ENCODE measurements around the gene EP400. TPM values are rescaled to one million over a fixed set of nuclear protein-coding genes. Genes with fewer than 3 reads are reported as not detected.
A peak's percentile ranks its signal among the peaks of the same experiment; 100 is the strongest.
"Not testable (repeated sequence)": the region's sequence is repeated elsewhere in the genome, so short reads cannot be mapped to it uniquely, and the experiment has no call there.

EP400 gene
- total and polyA plus RNA-seq, 4 experiments from 2014 or later, result 0.94 to 86.6 (median 43.8) TPM

- no peak overlapping the region for H3K4me3 ChIP-seq (ENCODE audit: low read length in 2 of 2)
- DNase-seq, result no peak
- H3K27ac ChIP-seq (ENCODE audit: low read depth, low read length), result peak overlapping the region; percentile 79
- H3K36me3 ChIP-seq (ENCODE audit: insufficient read depth, low read length), result peaks cover 3% of the 10 kb centered on the region
- Mint-ChIP-seq H3K36me3 (peaks cover 9 to 18% of the 10 kb centered on the region in 2 donors), H3K4me3 (peak overlapping the region; percentile 28 to 85 (median 68)), H3K27me3 (no peaks in the 10 kb centered on the region), H3K27ac (peak overlapping the region; percentile 83 to 97 (median 92)), H3K4me1 (peaks cover 20 to 46% (median 31%) of the 10 kb centered on the region in 4 donors), H3K9me3 (no peaks in the 10 kb centered on the region)
- POLR2A ChIA-PET (ENCODE audit: partially characterized antibody), result interaction anchor here (1.7 to 3.2 kb wide), 2 partner anchors 19 to 238 kb away, joined by 7 to 38 read pairs; partner anchors contain the start of genes PUS1 and SFSWAP
- CTCF ChIA-PET (ENCODE audit: partially characterized antibody), result no interaction called here
- peaks cover 47% of the 10 kb centered on the region for H3K4me1 ChIP-seq (ENCODE audit: insufficient read depth, low read length)
- no peaks in the 10 kb centered on the region for H3K27me3 ChIP-seq (ENCODE audit: insufficient read depth, low read length)
- no peaks in the 10 kb centered on the region for H3K9me3 ChIP-seq (ENCODE audit: control insufficient read depth in 1 of 2, low read length in 2 of 2)
- intact Hi-C loops (cut with micrococcal nuclease), result no loop called here
Measured at GRCh38 chr12:131948166-131948712, 1.5 kb upstream of the EP400 start.

- H3K27me3 ChIP-seq (ENCODE audit: insufficient read depth, low read length); H3K9me3 Mint-ChIP-seq; H3K27me3 Mint-ChIP-seq; H3K36me3 ChIP-seq (ENCODE audit: insufficient read depth, low read length); H3K9me3 ChIP-seq (ENCODE audit: control insufficient read depth in 1 of 2, low read length in 2 of 2): not testable (repeated sequence)
- ChIA-PET CTCF (ENCODE audit: partially characterized antibody) (interaction anchor here (1.0 to 1.1 kb wide), 3 partner anchors 84 to 843 kb away, joined by 3 to 4 read pairs (median 3); no protein-coding TSS in a partner anchor), POLR2A (ENCODE audit: partially characterized antibody) (interaction anchor here (0.6 to 3.2 kb wide), 8 partner anchors 10 to 238 kb away, joined by 3 to 38 read pairs (median 4); partner anchors contain the start of genes PUS1 and SFSWAP)
- H3K4me1 ChIP-seq (ENCODE audit: insufficient read depth, low read length), result peaks cover 50% of the 10 kb centered on the region
- H3K4me3 ChIP-seq (ENCODE audit: low read length in 2 of 2), result peak overlapping the region in 1 of 2 donors; percentile 75
- Mint-ChIP-seq H3K4me3 (peak overlapping the region; percentile 53 to 88 (median 83)), H3K36me3 (peaks cover 5 to 15% of the 10 kb centered on the region in 2 donors), H3K4me1 (peaks cover 24 to 53% (median 36%) of the 10 kb centered on the region in 4 donors), H3K27ac (peak overlapping the region; percentile 83 to 97 (median 93))
- peak; percentile 16 to 47 (median 23) for DNase-seq
- intact Hi-C loops (cut with micrococcal nuclease), result loop anchor here (1.0 kb wide), 4 partner anchors 20 to 238 kb away; partner anchors contain the start of genes PUS1, SFSWAP and ULK1
- H3K27ac ChIP-seq (ENCODE audit: low read depth, low read length), result peak overlapping the region; percentile 79
Measured at GRCh38 chr12:131948713-131949430, 870 bp upstream of the EP400 start.

GRCh38 chr12:131950182-131950913 lies 606 bp downstream of the EP400 start:
- intact Hi-C loops (cut with micrococcal nuclease), result no loop called here
- Histone ChIP-seq H3K27me3 (ENCODE audit: insufficient read depth, low read length) (no peaks in the 10 kb centered on the region), H3K4me1 (ENCODE audit: insufficient read depth, low read length) (peaks cover 50% of the 10 kb centered on the region), H3K9me3 (ENCODE audit: control insufficient read depth in 1 of 2, low read length in 2 of 2) (no peaks in the 10 kb centered on the region), H3K36me3 (ENCODE audit: insufficient read depth, low read length) (no peaks in the 10 kb centered on the region), H3K27ac (ENCODE audit: low read depth, low read length) (peak overlapping the region; percentile 79), H3K4me3 (ENCODE audit: low read length in 2 of 2) (peak overlapping the region; percentile 52 to 75)
- ChIA-PET POLR2A (ENCODE audit: partially characterized antibody) (interaction anchor here (0.9 to 3.2 kb wide), 7 partner anchors 12 to 414 kb away, joined by 3 to 38 read pairs (median 4); partner anchors contain the start of genes PUS1 and SFSWAP), CTCF (ENCODE audit: partially characterized antibody) (interaction anchor here (1.0 kb wide), 2 partner anchors 86 to 99 kb away, joined by 3 read pairs; no protein-coding TSS in a partner anchor)
- peak overlapping the region; percentile 91 to 96 (median 94) for H3K27ac Mint-ChIP-seq
- H3K4me1 Mint-ChIP-seq, result peaks cover 25 to 55% (median 38%) of the 10 kb centered on the region in 4 donors
- no peaks in the 10 kb centered on the region for H3K27me3 Mint-ChIP-seq
- peak in 4 of 5 donors; percentile 13 to 51 (median 28) for DNase-seq
- H3K4me3 Mint-ChIP-seq, result peak overlapping the region; percentile 91 to 95 (median 94)
- no peaks in the 10 kb centered on the region for H3K9me3 Mint-ChIP-seq
- peaks cover 0 to 9% of the 10 kb centered on the region in 2 donors for H3K36me3 Mint-ChIP-seq

- H3K27me3 Mint-ChIP-seq; DNase-seq; H3K4me3 Mint-ChIP-seq; H3K27me3 ChIP-seq (ENCODE audit: insufficient read depth, low read length); H3K27ac ChIP-seq (ENCODE audit: low read depth, low read length); intact Hi-C loops (cut with micrococcal nuclease); H3K4me3 ChIP-seq (ENCODE audit: low read length in 2 of 2); POLR2A ChIA-PET (ENCODE audit: partially characterized antibody); H3K9me3 Mint-ChIP-seq; H3K9me3 ChIP-seq (ENCODE audit: control insufficient read depth in 1 of 2, low read length in 2 of 2); H3K36me3 ChIP-seq (ENCODE audit: insufficient read depth, low read length): not testable (repeated sequence)
- CTCF ChIA-PET (ENCODE audit: partially characterized antibody), result interaction anchor here (1.4 kb wide), 1 partner anchor 9 kb away, joined by 7 read pairs; no protein-coding TSS in a partner anchor
- Mint-ChIP-seq H3K36me3 (peaks cover 0 to 13% of the 10 kb centered on the region in 2 donors), H3K4me1 (peaks cover 36 to 67% (median 46%) of the 10 kb centered on the region in 4 donors), H3K27ac (peak overlapping the region in 2 of 7 donors; percentile 52 to 68)
- peaks cover 62% of the 10 kb centered on the region for H3K4me1 ChIP-seq (ENCODE audit: insufficient read depth, low read length)
Measured at GRCh38 chr12:131953810-131954209, 4.1 kb downstream of the EP400 start.

GRCh38 chr12:131954460-131954859 lies 4.7 kb downstream of the EP400 start:
- CTCF ChIA-PET (ENCODE audit: partially characterized antibody); intact Hi-C loops (cut with micrococcal nuclease); H3K4me3 Mint-ChIP-seq; POLR2A ChIA-PET (ENCODE audit: partially characterized antibody); H3K9me3 Mint-ChIP-seq; H3K27me3 ChIP-seq (ENCODE audit: insufficient read depth, low read length); H3K4me3 ChIP-seq (ENCODE audit: low read length in 2 of 2); H3K27me3 Mint-ChIP-seq; DNase-seq; H3K27ac Mint-ChIP-seq; H3K36me3 ChIP-seq (ENCODE audit: insufficient read depth, low read length); H3K9me3 ChIP-seq (ENCODE audit: control insufficient read depth in 1 of 2, low read length in 2 of 2); H3K27ac ChIP-seq (ENCODE audit: low read depth, low read length): not testable (repeated sequence)
- peaks cover 0 to 17% of the 10 kb centered on the region in 2 donors for H3K36me3 Mint-ChIP-seq
- H3K4me1 Mint-ChIP-seq, result peaks cover 39 to 67% (median 48%) of the 10 kb centered on the region in 4 donors
- H3K4me1 ChIP-seq (ENCODE audit: insufficient read depth, low read length), result peaks cover 62% of the 10 kb centered on the region

GRCh38 chr12:131959116-131959515 lies 9.4 kb downstream of the EP400 start:
- intact Hi-C loops (cut with micrococcal nuclease), result no loop called here
- DNase-seq, result no peak
- H3K36me3 Mint-ChIP-seq, result peaks cover 14 to 32% of the 10 kb centered on the region in 2 donors
- peak overlapping the region in 1 of 8 donors; percentile 21 for H3K4me3 Mint-ChIP-seq
- no peak overlapping the region for H3K27ac ChIP-seq (ENCODE audit: low read depth, low read length)
- no peaks in the 10 kb centered on the region for H3K9me3 Mint-ChIP-seq
- POLR2A ChIA-PET (ENCODE audit: partially characterized antibody), result interaction anchor here (0.6 to 1.4 kb wide), 2 partner anchors 10 to 66 kb away, joined by 3 to 8 read pairs; partner anchors contain the start of gene EP400
- no peak overlapping the region for H3K4me3 ChIP-seq (ENCODE audit: low read length in 2 of 2)
- H3K27me3 ChIP-seq (ENCODE audit: insufficient read depth, low read length), result no peaks in the 10 kb centered on the region
- H3K27ac Mint-ChIP-seq, result peak overlapping the region in 5 of 7 donors; percentile 27 to 86 (median 72)
- H3K9me3 ChIP-seq (ENCODE audit: control insufficient read depth in 1 of 2, low read length in 2 of 2), result no peaks in the 10 kb centered on the region
- H3K4me1 Mint-ChIP-seq, result peaks cover 45 to 66% (median 57%) of the 10 kb centered on the region in 4 donors
- H3K4me1 ChIP-seq (ENCODE audit: insufficient read depth, low read length), result peaks cover 52% of the 10 kb centered on the region
- no peaks in the 10 kb centered on the region for H3K27me3 Mint-ChIP-seq
- CTCF ChIA-PET (ENCODE audit: partially characterized antibody), result no interaction called here
- H3K36me3 ChIP-seq (ENCODE audit: insufficient read depth, low read length), result peaks cover 6% of the 10 kb centered on the region

All from CD4-positive, alpha-beta memory T cell (primary cell).